ENCODE measurements around the gene IGFBP7. TPM values are rescaled to one million over a fixed set of nuclear protein-coding genes. Genes with fewer than 3 reads are reported as not detected.
A peak's percentile ranks its signal among the peaks of the same experiment; 100 is the strongest.

Gene IGFBP7
- total RNA-seq, 4 donors from 2014 or later: 225 to 1,715 (median 711) TPM

DNA sequence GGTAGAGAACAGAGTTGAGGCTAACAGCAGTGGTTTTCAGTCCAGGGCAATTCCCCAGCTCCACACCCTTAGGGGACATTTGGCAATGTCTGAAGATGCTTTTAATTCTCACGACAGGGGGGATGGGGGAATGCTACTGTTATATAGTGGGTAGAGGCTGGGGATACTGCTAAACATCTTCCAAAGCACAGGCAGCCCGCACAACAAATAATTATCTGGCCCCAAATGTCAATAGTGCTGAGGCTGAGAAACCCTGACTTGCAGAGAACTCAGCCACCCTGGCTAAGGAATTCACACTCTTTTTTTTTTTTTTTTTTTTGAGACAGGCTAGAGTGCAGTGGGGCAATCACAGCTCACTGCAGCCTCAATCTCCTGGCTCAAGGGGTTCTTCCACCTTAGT is 70.8 kb downstream of the IGFBP7 start:
- intact Hi-C loops (cut with DNase I; ENCODE audit: low total_unique reads): loop anchor here (5.0 to 10.0 kb wide), 2 partner anchors 75 to 123 kb away; partner anchors contain the start of gene IGFBP7
- H3K27me3 ChIP-seq: no peaks in the 10 kb centered on the region
- no peak for DNase-seq
- TF ChIP-seq POLR2A (IDR thresholded peaks at IDR 0.05): no peak
- TF ChIP-seq, protein P1, sequence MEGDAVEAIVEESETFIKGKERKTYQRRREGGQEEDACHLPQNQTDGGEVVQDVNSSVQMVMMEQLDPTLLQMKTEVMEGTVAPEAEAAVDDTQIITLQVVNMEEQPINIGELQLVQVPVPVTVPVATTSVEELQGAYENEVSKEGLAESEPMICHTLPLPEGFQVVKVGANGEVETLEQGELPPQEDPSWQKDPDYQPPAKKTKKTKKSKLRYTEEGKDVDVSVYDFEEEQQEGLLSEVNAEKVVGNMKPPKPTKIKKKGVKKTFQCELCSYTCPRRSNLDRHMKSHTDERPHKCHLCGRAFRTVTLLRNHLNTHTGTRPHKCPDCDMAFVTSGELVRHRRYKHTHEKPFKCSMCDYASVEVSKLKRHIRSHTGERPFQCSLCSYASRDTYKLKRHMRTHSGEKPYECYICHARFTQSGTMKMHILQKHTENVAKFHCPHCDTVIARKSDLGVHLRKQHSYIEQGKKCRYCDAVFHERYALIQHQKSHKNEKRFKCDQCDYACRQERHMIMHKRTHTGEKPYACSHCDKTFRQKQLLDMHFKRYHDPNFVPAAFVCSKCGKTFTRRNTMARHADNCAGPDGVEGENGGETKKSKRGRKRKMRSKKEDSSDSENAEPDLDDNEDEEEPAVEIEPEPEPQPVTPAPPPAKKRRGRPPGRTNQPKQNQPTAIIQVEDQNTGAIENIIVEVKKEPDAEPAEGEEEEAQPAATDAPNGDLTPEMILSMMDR (IDR thresholded peaks at IDR 0.05): no peak
- peak overlapping the region in 1 of 2 donors; percentile 73 for H3K27ac ChIP-seq
- no peak overlapping the region for H3K4me3 ChIP-seq
- peaks cover 0 to 13% of the 10 kb centered on the region in 2 donors for H3K4me1 ChIP-seq
- H3K36me3 ChIP-seq: no peaks in the 10 kb centered on the region
- no peaks in the 10 kb centered on the region for H3K9me3 ChIP-seq

DNA sequence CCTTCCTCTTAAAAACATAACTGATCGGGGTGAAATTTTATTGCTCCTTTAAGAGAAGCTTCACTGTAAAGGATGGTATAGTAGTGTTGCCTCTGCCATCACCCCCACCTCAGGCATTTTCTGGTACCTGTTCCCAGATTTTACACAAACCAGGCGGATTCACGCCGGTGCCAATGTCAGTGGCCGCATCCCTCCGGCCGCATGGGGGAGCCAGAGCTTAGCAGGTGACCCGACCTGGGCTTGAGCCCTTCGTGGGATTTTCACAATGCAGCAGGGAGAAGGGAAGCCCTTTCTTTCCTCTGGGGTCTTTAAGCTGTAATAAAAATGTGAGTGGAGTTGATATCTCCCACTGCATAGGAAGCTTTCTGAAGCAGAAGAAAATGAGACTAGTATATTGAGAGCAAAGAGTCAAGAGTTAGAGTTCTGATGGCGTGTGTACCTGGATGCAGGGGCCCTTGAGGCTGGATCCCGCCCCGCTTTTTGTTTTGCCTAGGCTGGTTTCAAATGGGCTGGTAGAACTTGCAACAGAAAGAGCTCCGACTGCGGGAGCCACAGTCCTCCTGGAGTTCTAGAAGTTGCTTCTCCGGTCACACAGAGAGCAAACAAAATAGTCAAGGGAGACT is 72.1 kb downstream of the IGFBP7 start:
- H3K9me3 ChIP-seq: no peaks in the 10 kb centered on the region
- H3K36me3 ChIP-seq: no peaks in the 10 kb centered on the region
- peak overlapping the region in 1 of 2 donors; percentile 26 for H3K27ac ChIP-seq
- peak; percentile 69 to 75 for DNase-seq
- intact Hi-C loops (cut with DNase I; ENCODE audit: low total_unique reads): loop anchor here (5.0 to 10.0 kb wide), 2 partner anchors 77 to 124 kb away; partner anchors contain the start of gene IGFBP7
- TF ChIP-seq, protein P1 (IDR thresholded peaks at IDR 0.05): peak; percentile 69 to 85 (median 84)
- TF ChIP-seq POLR2A (IDR thresholded peaks at IDR 0.05): no peak
- no peak overlapping the region for H3K4me3 ChIP-seq
- H3K27me3 ChIP-seq: no peaks in the 10 kb centered on the region
- H3K4me1 ChIP-seq: peaks cover 0 to 13% of the 10 kb centered on the region in 2 donors

DNA sequence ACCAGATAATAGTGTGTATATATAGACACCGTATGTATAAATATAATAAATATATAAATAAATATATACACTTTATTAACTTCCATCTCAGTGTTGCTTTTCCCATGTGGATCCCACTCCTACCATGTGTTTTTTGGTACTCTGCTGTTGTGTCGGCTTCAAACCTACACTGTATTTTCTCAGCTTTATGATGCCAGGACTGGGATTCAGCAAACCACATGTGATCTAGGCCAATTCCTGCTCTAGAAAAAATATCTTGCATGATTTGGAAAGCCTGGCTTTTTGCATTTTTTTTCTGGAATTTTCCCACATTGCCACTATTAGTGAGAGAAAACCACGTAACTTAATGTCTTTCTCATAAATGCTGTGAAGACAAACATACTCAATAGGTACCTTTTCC is 75.7 kb downstream of the IGFBP7 start:
- no peaks in the 10 kb centered on the region for H3K4me1 ChIP-seq
- no peaks in the 10 kb centered on the region for H3K27me3 ChIP-seq
- H3K9me3 ChIP-seq: no peaks in the 10 kb centered on the region
- intact Hi-C loops (cut with DNase I; ENCODE audit: low total_unique reads): loop anchor here (10.0 kb wide), 1 partner anchor 80 kb away; the partner anchor contains the start of gene IGFBP7
- TF ChIP-seq, protein P1 (IDR thresholded peaks at IDR 0.05): no peak
- TF ChIP-seq POLR2A (IDR thresholded peaks at IDR 0.05): no peak
- H3K27ac ChIP-seq: no peak overlapping the region
- no peak overlapping the region for H3K4me3 ChIP-seq
- DNase-seq: no peak
- H3K36me3 ChIP-seq: no peaks in the 10 kb centered on the region

DNA sequence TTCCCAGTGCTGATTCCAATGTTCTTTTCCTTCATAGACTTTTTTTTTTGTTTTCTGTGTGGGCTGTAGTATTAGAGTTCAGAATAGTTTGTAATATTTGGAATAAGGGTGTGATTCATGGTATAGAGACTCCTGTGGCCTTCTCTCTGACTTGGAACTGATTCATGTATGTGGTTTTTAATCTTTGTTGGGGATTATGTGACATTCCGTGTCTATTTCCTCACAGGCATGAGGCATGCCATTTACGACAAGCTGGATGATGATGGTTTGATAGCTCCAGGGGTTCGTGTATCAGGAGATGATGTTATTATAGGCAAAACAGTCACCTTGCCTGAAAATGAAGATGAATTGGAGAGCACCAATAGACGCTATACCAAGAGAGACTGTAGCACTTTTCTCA is 87.1 kb downstream of the IGFBP7 start:
- intact Hi-C loops (cut with DNase I; ENCODE audit: low total_unique reads): no loop called here
- Histone ChIP-seq H3K36me3 (no peaks in the 10 kb centered on the region), H3K27me3 (no peaks in the 10 kb centered on the region), H3K27ac (no peak overlapping the region), H3K9me3 (no peaks in the 10 kb centered on the region), H3K4me3 (no peak overlapping the region), H3K4me1 (no peaks in the 10 kb centered on the region)
- no peak for DNase-seq
- TF ChIP-seq, protein P1 (IDR thresholded peaks at IDR 0.05): no peak
- TF ChIP-seq POLR2A (IDR thresholded peaks at IDR 0.05): no peak

DNA sequence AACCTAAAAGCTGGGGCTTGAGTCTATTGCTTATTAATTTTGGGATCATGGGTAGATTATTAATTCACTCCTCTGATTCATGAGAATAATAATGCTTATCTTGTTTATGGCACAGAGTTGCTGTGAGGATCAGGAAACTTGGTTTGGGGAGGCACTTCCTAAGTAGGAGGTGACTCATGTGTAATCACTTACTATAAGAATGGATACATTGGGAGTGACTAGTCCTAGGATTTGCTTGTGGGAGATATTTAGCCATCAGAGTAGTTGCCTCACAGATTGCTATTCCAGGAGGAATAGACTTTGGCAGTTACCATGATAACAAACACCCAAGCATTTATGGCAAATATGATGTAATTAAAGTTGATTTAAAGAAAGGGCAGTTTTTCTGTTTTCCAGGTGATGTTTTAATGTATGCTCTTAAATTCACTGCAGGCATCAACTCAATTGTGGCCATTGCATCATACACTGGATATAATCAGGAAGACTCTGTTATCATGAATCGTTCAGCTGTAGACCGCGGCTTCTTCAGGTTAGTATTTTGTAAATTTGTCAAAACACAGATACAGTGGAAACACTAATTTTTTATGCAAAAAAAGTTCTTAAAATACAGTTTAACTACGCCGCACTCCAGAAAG is 89.6 kb downstream of the IGFBP7 start:
- TF ChIP-seq POLR2A (IDR thresholded peaks at IDR 0.05): no peak
- TF ChIP-seq, protein P1 (IDR thresholded peaks at IDR 0.05): no peak
- no peaks in the 10 kb centered on the region for H3K27me3 ChIP-seq
- H3K4me3 ChIP-seq: no peak overlapping the region
- H3K9me3 ChIP-seq: no peaks in the 10 kb centered on the region
- H3K27ac ChIP-seq: peak overlapping the region in 1 of 2 donors; percentile 4
- intact Hi-C loops (cut with DNase I; ENCODE audit: low total_unique reads): no loop called here
- no peak for DNase-seq
- no peaks in the 10 kb centered on the region for H3K4me1 ChIP-seq
- no peaks in the 10 kb centered on the region for H3K36me3 ChIP-seq

All from uterus (tissue), 4 donors.